Neural crest cell (in vitro differentiated cells): Measurements from ENCODE around the gene RPL11. TPM values are rescaled to one million over a fixed set of nuclear protein-coding genes. Genes with fewer than 3 reads are reported as not detected.
A peak's percentile ranks its signal among the peaks of the same experiment; 100 is the strongest.

ENCODE experiments used
- DNase-seq: peaks from one replicate; pipeline ENCODE4 v3.0.0; 2021; ENCODE audit warnings: low read depth, mixed read lengths, low spot score
- H3K27ac Mint-ChIP-seq: one replicate; pipeline ENCODE4 v1.8.0; 2021; ENCODE audit warnings: mild to moderate bottlenecking, mixed read lengths; ENCODE audit not compliant: unreplicated experiment
- H3K27me3 Mint-ChIP-seq: 2 replicates; pipeline ENCODE4 v1.8.0; 2021; ENCODE audit warnings: low read depth, mild to moderate bottlenecking, mixed read lengths
- H3K36me3 Mint-ChIP-seq: 2 replicates; pipeline ENCODE4 v1.8.0; 2021; ENCODE audit warnings: low read depth, mild to moderate bottlenecking, mixed read lengths
- H3K4me1 Mint-ChIP-seq: 2 replicates; pipeline ENCODE4 v1.8.0; 2021; ENCODE audit warnings: mixed read lengths
- H3K4me3 Mint-ChIP-seq: one replicate; pipeline ENCODE4 v1.8.0; 2021; ENCODE audit warnings: mild to moderate bottlenecking, mixed read lengths
- H3K9me3 Mint-ChIP-seq: 2 replicates; pipeline ENCODE4 v1.8.0; 2021; ENCODE audit warnings: mixed read lengths
- total RNA-seq: library from RNA; stranded (reverse); gene quantifications from 2 replicates; pipeline ENCODE4 v1.2.1, GENCODE V29; 2021
- TF ChIP-seq, protein P1 (sequence below): fragments of 200-600 bp; sonication (generic); conservative IDR thresholded peaks from 2 replicates; pipeline ENCODE4 v1.5.0; 2021; ENCODE audit warnings: antibody characterized with exemption, mild to moderate bottlenecking

Gene RPL11
- total RNA-seq, 1 donor from 2014 or later: 1,184 TPM

DNA sequence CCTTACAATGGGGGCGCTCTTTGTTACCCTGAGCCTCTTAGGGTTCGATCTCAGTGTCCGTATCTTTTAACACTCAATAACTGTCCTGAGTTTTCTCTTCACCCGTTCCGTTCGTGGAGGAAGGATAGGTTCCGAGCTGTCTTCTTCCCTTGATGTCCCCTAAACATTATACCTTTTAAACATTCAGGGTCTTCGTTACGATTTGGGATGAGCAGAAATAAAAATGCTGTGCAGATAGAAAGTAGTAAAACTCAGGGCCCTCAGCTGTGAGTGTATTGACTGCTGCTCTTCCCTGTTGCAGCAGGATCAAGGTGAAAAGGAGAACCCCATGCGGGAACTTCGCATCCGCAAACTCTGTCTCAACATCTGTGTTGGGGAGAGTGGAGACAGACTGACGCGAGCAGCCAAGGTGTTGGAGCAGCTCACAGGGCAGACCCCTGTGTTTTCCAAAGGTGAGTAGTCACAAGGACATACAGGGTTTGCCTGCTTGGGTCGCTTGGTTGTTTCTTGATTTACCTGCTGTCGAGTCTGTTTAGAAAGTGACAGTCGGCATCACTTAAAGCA, 784 bp downstream of the RPL11 start:
- Mint-ChIP-seq H3K36me3 (peaks cover 38% of the 10 kb centered on the region), H3K4me3 (peak overlapping the region; percentile 99), H3K9me3 (no peaks in the 10 kb centered on the region), H3K4me1 (peaks cover 49% of the 10 kb centered on the region), H3K27me3 (no peaks in the 10 kb centered on the region), H3K27ac (peak overlapping the region; percentile 100)
- DNase-seq: no peak
- TF ChIP-seq, protein P1, sequence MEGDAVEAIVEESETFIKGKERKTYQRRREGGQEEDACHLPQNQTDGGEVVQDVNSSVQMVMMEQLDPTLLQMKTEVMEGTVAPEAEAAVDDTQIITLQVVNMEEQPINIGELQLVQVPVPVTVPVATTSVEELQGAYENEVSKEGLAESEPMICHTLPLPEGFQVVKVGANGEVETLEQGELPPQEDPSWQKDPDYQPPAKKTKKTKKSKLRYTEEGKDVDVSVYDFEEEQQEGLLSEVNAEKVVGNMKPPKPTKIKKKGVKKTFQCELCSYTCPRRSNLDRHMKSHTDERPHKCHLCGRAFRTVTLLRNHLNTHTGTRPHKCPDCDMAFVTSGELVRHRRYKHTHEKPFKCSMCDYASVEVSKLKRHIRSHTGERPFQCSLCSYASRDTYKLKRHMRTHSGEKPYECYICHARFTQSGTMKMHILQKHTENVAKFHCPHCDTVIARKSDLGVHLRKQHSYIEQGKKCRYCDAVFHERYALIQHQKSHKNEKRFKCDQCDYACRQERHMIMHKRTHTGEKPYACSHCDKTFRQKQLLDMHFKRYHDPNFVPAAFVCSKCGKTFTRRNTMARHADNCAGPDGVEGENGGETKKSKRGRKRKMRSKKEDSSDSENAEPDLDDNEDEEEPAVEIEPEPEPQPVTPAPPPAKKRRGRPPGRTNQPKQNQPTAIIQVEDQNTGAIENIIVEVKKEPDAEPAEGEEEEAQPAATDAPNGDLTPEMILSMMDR: no peak

DNA sequence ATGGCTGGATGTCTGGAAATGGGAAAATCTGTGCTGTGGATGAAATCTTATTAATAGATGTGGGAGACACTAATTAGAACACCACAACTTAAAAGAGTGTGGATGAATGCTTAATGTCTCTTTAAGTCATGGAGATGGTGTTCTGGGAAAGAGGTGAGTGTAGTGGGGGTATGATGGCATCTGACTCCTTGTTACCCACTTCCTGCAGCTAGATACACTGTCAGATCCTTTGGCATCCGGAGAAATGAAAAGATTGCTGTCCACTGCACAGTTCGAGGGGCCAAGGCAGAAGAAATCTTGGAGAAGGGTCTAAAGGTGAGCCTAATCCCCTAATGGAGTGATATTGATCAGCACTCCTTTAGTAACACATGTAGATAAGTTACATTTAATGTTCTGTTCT, 2.0 kb downstream of the RPL11 start:
- Mint-ChIP-seq H3K9me3 (no peaks in the 10 kb centered on the region), H3K27ac (peak overlapping the region; percentile 54), H3K4me1 (peaks cover 61% of the 10 kb centered on the region), H3K27me3 (no peaks in the 10 kb centered on the region), H3K36me3 (peaks cover 48% of the 10 kb centered on the region), H3K4me3 (peak overlapping the region; percentile 99)
- TF ChIP-seq, protein P1: no peak
- DNase-seq: no peak

DNA sequence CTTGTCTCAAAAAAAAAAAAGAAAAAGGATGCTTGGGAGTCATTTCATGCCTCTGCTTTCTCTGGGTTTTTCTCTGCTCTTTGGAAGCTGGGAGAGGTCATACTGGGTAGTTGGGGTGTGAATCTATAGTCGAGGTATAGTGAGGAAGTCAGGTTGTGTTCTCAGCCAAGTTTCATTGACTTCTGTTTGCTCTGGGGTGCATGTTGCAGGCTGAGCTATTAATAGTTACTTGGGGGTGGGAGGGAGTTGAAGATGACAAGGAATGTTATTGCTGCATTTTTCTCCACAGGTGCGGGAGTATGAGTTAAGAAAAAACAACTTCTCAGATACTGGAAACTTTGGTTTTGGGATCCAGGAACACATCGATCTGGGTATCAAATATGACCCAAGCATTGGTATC, 2.8 kb downstream of the RPL11 start:
- H3K4me1 Mint-ChIP-seq: peaks cover 62% of the 10 kb centered on the region
- H3K27me3 Mint-ChIP-seq: no peaks in the 10 kb centered on the region
- peaks cover 49% of the 10 kb centered on the region for H3K36me3 Mint-ChIP-seq

DNA sequence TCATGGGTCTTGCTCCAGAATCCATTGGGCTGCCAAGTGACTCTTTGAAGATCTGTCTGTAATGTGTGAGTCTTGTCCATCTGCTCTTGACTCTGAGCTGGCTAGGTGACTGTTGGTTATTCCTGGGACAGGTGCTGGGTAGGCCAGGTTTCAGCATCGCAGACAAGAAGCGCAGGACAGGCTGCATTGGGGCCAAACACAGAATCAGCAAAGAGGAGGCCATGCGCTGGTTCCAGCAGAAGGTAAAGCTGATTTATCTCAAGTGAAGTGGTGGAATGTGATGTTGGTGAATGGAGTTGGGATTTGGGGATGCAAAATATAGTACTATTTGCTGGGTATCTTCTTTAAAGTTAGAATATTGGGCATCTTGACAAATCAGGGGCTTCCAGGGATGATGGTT, 4.1 kb downstream of the RPL11 start:
- TF ChIP-seq, protein P1: no peak
- DNase-seq: no peak
- H3K4me3 Mint-ChIP-seq: peak overlapping the region; percentile 44
- H3K36me3 Mint-ChIP-seq: peaks cover 52% of the 10 kb centered on the region
- peaks cover 62% of the 10 kb centered on the region for H3K4me1 Mint-ChIP-seq
- no peaks in the 10 kb centered on the region for H3K27me3 Mint-ChIP-seq
- no peaks in the 10 kb centered on the region for H3K9me3 Mint-ChIP-seq
- H3K27ac Mint-ChIP-seq: no peak overlapping the region

More for the DNA sequence above, 2.8 kb downstream of the RPL11 start:
- no peaks in the 10 kb centered on the region for H3K9me3 Mint-ChIP-seq
- no peak for DNase-seq
- TF ChIP-seq, protein P1: no peak
- peak overlapping the region; percentile 99 for H3K4me3 Mint-ChIP-seq
- no peak overlapping the region for H3K27ac Mint-ChIP-seq

DNA sequence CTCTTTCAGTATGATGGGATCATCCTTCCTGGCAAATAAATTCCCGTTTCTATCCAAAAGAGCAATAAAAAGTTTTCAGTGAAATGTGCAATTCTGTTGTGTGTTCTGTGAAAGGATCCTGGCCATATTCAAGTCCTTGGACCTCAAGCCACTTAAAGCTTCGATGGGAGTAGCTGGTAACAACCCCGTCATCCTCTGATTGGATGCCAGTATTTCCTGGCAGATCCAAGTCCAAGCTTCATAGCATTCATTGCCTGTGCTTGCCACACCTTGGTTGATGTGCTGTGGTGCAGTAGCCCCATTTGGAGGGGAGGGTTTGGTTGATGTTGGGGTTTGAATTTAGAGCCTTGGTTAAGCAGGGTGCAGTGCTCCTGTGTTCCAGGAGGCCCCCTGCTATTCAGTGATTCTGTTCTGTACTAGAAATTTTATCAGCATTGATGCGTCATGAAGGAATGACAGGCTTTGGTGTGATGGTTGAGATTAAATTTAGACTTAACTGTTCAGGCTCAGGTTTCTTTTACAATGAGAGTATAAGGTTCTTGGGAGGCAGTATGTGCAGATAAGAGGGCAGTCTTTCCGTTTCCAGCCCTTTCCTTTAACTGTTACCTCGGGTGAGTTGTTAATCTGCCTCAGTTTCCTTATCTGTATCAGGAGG, 4.9 kb downstream of the RPL11 start:
- H3K27me3 Mint-ChIP-seq: no peaks in the 10 kb centered on the region
- no peaks in the 10 kb centered on the region for H3K9me3 Mint-ChIP-seq
- TF ChIP-seq, protein P1: no peak
- peaks cover 55% of the 10 kb centered on the region for H3K36me3 Mint-ChIP-seq
- H3K4me1 Mint-ChIP-seq: peaks cover 62% of the 10 kb centered on the region
- no peak overlapping the region for H3K27ac Mint-ChIP-seq
- no peak for DNase-seq
- H3K4me3 Mint-ChIP-seq: peak overlapping the region; percentile 71
